DND-41 (cell line): Measurements from ENCODE around the gene ABCA13.

Source experiments
- EZH2 ChIP-seq: IDR thresholded peaks from 3 replicates; pipeline ENCODE4 v1.6.1; 2012; ENCODE audit warnings: borderline replicate concordance, low read depth, mild to moderate bottlenecking, moderate library complexity, low read length, inconsistent platforms; ENCODE audit not compliant: severe bottlenecking
- TF ChIP-seq, protein P1 (sequence below): IDR thresholded peaks from 2 replicates; pipeline ENCODE4 v1.5.1; 2012; ENCODE audit warnings: borderline replicate concordance, low read length, moderate library complexity, mild to moderate bottlenecking; ENCODE audit not compliant: poor library complexity, severe bottlenecking; ENCODE audit errors: extremely low read depth

DNA sequence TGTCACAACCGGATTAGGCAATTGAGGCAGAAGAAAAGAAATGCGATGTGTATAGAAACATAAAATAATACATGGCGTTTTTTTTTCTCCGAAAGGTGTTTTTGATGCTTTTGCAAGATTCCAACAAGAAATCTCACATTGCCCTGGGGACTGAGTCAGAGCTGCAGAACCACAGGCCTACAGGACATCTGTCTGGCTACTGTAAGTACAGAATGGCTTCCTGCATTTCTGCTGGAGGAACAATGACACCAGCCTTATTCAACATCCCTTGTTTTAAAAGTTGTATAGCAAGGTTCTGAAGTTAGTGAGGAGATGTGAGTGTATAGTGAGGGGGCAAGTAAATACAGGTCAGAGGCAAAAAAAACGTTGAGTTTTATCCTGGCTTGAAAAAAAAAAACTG lies 256.4 kb downstream of the ABCA13 start:
- no peak for TF ChIP-seq EZH2
- TF ChIP-seq, protein P1, sequence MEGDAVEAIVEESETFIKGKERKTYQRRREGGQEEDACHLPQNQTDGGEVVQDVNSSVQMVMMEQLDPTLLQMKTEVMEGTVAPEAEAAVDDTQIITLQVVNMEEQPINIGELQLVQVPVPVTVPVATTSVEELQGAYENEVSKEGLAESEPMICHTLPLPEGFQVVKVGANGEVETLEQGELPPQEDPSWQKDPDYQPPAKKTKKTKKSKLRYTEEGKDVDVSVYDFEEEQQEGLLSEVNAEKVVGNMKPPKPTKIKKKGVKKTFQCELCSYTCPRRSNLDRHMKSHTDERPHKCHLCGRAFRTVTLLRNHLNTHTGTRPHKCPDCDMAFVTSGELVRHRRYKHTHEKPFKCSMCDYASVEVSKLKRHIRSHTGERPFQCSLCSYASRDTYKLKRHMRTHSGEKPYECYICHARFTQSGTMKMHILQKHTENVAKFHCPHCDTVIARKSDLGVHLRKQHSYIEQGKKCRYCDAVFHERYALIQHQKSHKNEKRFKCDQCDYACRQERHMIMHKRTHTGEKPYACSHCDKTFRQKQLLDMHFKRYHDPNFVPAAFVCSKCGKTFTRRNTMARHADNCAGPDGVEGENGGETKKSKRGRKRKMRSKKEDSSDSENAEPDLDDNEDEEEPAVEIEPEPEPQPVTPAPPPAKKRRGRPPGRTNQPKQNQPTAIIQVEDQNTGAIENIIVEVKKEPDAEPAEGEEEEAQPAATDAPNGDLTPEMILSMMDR: no peak
